Upper lobe of left lung (tissue), 4 donors: ENCODE data around the gene EIF4EBP2.

Experiments
- CTCF ChIP-seq, 6 experiments: fragments of 450-650 bp in 4 of 6; fragments of 200-600 bp in 2 of 6; sonication (generic) in 2 of 6; IDR thresholded peaks; one replicate each; pipeline ENCODE4 v1.5.1; 2016 to 2019; ENCODE audit warnings: antibody characterized with exemption in 6 of 6
- EP300 ChIP-seq, 4 donors: sonication (generic); formaldehyde crosslinking; IDR thresholded peaks; one replicate each; pipeline ENCODE4 v1.5.1; 2017; ENCODE audit warnings: antibody characterized with exemption in 4 of 4, control low read depth in 2 of 4
- POLR2A ChIP-seq, 4 donors: fragments of 450-650 bp; IDR thresholded peaks; one replicate each; pipeline ENCODE4 v1.5.1; 2016 to 2017; ENCODE audit warnings: antibody characterized with exemption in 4 of 4, mild to moderate bottlenecking in 2 of 4
- POLR2AphosphoS5 ChIP-seq, 2 donors: sonication (generic); formaldehyde crosslinking; IDR thresholded peaks; one replicate each; pipeline ENCODE4 v1.5.1; 2017; ENCODE audit warnings: antibody characterized with exemption in 2 of 2

GRCh38 chr10:70405037-70405824 lies 1.3 kb downstream of the EIF4EBP2 start:
- peak in 1 of 4 donors; percentile 3 for TF ChIP-seq EP300 (IDR thresholded peaks at IDR 0.05)
- TF ChIP-seq POLR2AphosphoS5 (IDR thresholded peaks at IDR 0.05), result peak; percentile 52 to 70
- peak in 3 of 4 donors; percentile 24 to 70 (median 69) for TF ChIP-seq POLR2A (IDR thresholded peaks at IDR 0.05)
- no peak for TF ChIP-seq CTCF (IDR thresholded peaks at IDR 0.05)
